ENCODE data around the gene UGT1A6. TPM values are rescaled to one million over a fixed set of nuclear protein-coding genes. Genes with fewer than 3 reads are reported as not detected.
"Not testable (repeated sequence)": the region's sequence is repeated elsewhere in the genome, so short reads cannot be mapped to it uniquely, and the experiment has no call there.

UGT1A6 gene
- total RNA-seq, 1 experiment from 2014 or later, result 0.54 TPM

- DNase-seq (ENCODE audit: low read depth), result peak; percentile 15
Observed at GRCh38 chr2:233686928-233687327, 5.8 kb upstream of the UGT1A6 start.

DNA sequence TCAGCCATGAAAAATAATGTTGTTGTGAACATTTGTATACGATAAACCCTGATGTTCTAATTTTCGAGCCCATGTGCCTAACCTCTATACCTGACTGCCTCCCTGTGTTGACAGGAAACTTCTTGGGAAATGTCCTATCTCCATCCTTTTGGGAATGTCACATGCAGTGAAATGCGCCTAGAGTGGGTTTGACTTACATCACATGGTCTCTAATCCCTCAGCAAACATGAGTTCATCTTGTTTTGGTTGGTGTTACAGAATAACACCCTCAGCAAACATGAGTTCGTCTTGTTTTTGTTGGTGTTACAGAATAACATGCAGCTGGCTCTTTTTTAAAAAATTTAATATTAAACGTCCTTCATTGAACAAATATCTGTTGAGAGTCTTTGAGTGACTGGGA lies 4.3 kb upstream of the UGT1A6 start:
- DNase-seq (ENCODE audit: low read depth), result no peak

GRCh38 chr2:233689031-233689430 lies 3.7 kb upstream of the UGT1A6 start:
- no peak for DNase-seq (ENCODE audit: low read depth)

GRCh38 chr2:233689501-233689900 lies 3.2 kb upstream of the UGT1A6 start:
- DNase-seq (ENCODE audit: low read depth), result no peak

DNA sequence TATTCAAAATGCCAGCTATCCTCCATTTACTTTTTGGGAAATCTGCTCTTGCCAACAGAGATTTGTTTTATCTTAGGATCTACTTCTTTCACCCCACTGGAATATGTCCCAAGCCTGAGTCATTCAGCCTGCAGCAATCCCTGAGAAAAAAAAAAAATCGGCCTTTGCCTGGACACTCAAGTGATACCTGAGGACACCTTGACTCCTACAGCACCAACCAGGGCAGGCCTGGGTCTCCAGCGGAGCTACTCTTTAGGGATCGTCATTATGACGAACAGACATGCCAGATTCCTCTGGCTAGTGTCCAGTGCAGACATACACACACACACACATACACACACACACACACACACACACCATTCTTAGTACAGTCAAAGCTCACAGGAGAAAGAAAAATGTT lies 2.2 kb upstream of the UGT1A6 start:
- DNase-seq (ENCODE audit: low read depth), result peak; percentile 86

- DNase-seq (ENCODE audit: low read depth), result no peak
Observed at GRCh38 chr2:233691443-233692433, 952 bp upstream of the UGT1A6 start.

GRCh38 chr2:233693963-233694362 lies 1.3 kb downstream of the UGT1A6 start:
- DNase-seq (ENCODE audit: low read depth), result no peak

- no peak for DNase-seq (ENCODE audit: low read depth)
Observed at GRCh38 chr2:233698740-233699139, 6.0 kb downstream of the UGT1A6 start.

DNA sequence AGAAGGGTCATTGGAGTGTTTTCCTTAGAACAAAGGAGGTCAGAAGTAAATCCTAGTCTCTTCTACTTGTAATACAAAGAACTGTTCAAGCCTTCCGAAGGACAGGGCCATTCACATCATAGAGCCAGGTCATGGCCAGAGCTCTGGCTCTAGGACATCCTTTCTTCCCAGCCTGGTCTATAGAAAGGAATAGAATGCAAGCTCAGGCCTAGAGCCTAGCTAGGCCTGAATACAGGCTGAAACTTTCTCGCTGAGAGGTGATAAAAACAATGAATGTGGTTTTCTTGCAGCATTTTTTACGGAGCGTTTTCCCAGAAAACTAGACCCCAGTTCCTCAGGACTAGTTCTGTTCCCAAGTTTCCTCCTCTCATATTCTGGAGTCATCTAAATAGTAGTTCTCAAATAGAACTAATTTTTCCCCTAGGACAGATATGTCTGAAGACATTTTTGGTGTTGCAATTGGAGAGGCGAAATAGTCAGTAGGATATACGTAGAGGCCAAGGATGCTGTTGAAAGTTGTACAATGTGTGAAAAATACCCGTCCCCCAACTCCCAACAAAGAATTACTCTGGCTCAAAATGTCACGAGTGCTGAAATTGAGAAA lies 6.8 kb downstream of the UGT1A6 start:
- no peak for DNase-seq (ENCODE audit: low read depth)

GRCh38 chr2:233700028-233700635 lies 7.4 kb downstream of the UGT1A6 start:
- DNase-seq (ENCODE audit: low read depth), result peak; percentile 88

DNA sequence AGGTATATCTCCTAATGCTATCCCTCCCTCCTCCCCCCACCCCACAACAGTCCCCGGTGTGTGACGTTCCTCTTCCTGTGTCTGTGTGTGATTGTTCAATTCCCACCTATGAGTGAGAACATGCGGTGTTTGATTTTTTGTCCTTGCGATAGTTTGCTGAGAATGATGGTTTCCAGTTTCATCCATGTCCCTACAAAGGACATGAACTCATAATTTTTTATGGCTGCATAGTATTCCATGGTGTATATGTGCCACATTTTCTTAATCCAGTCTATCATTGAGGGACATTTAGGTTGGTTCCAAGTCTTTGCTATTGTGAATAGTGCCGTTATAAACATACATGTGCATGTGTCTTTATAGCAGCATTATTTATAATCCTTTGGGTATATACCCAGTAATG lies 8.2 kb downstream of the UGT1A6 start:
- DNase-seq (ENCODE audit: low read depth), result not testable (repeated sequence)

DNA sequence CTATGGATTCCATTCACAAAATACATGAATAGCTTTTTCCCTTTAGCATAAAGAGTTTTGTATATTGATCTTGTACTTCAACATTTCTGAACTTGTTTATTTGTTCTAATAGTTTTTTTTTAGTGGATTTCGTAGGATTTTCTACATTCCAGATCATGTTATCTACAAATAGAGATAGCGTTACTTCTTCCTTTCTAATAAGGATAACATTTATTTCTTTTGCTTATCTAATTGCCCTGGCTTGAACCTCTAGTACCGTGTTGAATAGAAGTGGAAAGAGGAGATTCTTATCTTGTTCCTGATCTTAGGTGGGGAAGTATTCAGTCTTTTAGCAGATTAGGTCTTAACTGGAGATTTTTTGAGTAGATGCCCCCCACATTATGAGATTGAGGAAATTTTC lies 9.5 kb downstream of the UGT1A6 start:
- no peak for DNase-seq (ENCODE audit: low read depth)

- DNase-seq (ENCODE audit: low read depth), result peak; percentile 63
Observed at GRCh38 chr2:233705911-233706506, 13.3 kb downstream of the UGT1A6 start.

DNA sequence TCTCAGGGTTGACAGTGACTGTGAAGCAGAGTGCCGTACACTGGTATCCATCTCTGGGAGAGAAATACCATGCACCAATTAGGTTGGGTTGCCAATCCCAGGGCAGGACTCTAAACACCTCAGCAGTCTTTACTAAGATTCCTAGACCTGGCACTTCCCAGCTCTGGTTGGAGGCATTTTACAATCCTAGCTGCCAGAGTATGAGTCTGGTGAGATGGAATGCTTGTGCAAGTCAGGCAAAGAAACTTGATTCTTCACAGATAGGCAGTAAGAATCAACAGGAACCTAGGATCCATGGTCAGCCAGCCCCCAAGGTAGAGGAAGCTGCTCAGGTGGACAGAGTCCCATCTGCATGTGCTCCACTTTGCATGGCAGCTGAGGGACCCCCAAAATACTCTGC lies 14.0 kb downstream of the UGT1A6 start:
- peak; percentile 85 for DNase-seq (ENCODE audit: low read depth)

DNA sequence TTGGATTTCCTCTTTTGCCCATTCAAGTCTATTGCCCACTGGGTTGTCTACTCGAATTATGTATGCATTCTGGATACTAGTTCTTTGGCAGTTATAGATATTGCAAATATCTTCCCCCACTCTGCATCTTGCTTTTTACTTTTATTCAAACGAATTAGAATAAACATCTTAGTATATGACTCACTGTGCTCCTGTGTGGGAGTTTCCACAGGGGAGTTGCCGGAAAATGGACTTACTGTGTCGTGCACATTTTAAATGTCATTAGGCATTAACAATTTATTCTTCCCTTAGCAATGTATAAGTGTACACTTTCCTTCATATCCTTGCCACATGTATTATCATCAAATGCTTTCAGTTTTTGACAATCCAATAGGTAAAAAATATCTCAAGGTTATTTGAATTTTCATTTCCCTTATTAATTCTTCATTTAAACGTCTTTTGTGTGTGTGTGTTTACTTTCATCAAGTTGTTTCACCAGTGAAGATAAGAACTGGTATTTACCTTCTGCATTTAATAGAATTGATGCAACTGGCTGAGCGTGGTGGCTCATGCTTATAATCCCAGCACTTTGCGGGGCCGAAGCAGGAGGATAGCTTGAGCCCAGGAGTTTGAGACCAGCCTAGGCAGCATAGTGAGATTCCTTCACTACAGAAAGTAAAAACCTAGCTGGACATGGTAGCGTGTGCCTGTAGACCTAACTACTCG lies 15.4 kb downstream of the UGT1A6 start:
- peak; percentile 63 for DNase-seq (ENCODE audit: low read depth)

DNA sequence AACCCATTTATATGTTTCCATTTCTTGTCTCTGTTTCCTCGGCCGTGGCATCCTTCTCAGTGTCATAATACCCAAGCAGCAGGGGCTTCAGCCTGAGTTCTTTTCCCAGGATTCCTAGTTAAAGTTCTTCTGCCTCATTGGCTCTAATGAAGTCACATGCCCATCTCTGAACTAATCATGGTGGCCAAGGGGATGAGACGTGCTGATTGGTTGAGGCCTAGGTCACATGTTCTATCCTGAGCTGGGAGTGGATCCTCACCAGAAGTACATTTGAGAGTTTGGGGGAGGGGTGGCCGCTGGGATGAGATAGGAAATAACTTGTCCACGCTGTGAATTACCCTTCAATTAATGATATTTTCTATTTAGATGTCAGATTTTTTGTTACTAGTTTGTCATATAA lies 16.3 kb downstream of the UGT1A6 start:
- no peak for DNase-seq (ENCODE audit: low read depth)

DNA sequence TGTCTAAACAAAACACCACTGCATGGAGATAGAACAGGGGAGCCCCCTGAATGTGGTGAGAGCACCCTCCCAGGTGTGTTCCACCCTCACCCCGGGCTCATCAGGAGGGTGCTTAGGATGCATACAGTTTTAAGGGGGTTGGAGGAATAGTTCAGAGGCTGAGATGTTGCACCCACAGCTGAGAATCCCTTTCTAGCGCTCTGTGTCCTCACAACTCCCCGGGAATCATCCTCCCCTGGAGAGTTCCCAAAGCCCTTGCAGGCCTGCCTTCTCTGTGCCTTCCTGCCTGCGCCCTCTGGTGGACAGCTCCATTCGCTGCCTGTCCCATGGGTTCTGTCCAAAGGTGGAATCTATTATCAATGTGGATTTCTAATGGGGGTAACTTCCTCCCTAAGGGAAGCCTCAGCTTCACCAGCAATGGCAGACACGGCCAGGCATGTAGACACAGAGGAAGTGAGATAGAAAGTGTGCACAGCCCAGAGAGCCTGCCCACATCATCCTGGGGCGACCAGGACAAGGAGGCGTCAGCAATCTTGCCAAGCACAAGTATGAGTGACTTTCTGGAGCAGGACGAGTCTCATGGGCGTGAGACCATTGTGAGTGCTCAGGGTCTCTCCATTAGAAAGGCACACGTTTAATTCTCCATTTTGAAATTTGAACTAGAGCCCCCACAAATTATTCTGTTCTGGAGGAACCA lies 18.8 kb downstream of the UGT1A6 start:
- peak; percentile 79 for DNase-seq (ENCODE audit: low read depth)

- DNase-seq (ENCODE audit: low read depth), result no peak
Observed at GRCh38 chr2:233712611-233713261, 20.0 kb downstream of the UGT1A6 start, which contains the start of gene UGT1A5. TSS of gene UGT1A5 (plus strand) at chr2:233712907. CDS start at chr2:233712992, 85 bp downstream.

- no peak for DNase-seq (ENCODE audit: low read depth)
Observed at GRCh38 chr2:233713262-233713615, 20.5 kb downstream of the UGT1A6 start.

DNA sequence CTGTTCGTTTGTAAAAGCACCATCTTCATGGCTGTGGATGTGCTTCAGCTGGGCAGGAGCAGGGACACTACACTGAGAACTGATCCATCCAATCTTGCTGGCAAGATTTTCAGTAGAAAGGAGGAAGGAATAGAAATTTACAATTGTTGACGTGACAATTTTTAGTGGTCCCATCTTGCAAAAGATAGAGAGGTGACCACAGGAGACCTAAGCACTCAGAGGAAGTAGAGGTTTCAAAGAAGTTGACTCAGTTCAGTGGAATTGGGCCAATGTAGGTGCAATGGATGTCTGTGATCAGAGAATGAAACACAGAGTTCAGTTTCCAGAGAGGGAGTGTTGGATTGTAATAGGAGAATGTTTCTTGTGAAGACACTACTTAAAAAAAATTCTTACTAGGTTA lies 21.4 kb downstream of the UGT1A6 start:
- peak; percentile 66 for DNase-seq (ENCODE audit: low read depth)
